CD4-positive, alpha-beta T cell treated with Interleukin-6 at 100 ng/mL for 8 hours (primary cell): ENCODE data around the gene SLC16A3.
A peak's percentile ranks its signal among the peaks of the same experiment; 100 is the strongest.
"Not testable (repeated sequence)": the region's sequence is repeated elsewhere in the genome, so short reads cannot be mapped to it uniquely, and the experiment has no call there.

Experiments used
- DNase-seq: peaks from one replicate; pipeline ENCODE4 v3.0.0-alpha.2; 2020; ENCODE audit warnings: mixed read lengths, low spot score

The SLC16A3 gene

DNA sequence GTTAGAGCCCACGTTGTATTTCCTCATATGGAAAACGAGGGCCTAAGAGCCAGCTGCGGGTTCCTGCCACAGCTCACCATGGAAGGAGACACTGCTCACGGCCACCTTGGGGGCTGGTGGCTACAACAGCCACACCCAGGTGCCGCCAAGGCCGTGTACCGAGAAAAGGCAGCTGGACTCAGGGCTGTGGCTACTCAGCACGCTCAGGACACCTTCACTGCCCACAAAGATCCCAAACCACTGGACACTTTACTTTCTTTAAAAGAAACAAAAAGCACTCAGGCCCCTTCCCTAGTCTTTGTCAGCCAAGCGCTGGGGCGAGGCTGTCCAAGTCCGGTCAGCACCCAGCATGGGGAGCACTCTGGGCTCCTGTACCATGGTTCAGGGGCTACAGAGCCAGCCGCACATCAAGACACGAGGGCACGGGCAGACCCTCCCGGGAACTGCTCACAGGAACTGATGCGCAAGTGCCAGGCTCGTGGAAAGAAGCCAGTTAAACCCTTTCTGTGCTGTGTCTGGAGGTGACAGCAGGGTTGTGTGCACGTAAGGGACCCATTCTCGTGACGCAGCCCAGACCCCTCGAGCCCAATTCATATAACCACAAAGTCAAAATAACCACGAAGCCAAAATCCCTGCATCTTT lies 18.5 kb downstream of the SLC16A3 start:
- no peak for DNase-seq

DNA sequence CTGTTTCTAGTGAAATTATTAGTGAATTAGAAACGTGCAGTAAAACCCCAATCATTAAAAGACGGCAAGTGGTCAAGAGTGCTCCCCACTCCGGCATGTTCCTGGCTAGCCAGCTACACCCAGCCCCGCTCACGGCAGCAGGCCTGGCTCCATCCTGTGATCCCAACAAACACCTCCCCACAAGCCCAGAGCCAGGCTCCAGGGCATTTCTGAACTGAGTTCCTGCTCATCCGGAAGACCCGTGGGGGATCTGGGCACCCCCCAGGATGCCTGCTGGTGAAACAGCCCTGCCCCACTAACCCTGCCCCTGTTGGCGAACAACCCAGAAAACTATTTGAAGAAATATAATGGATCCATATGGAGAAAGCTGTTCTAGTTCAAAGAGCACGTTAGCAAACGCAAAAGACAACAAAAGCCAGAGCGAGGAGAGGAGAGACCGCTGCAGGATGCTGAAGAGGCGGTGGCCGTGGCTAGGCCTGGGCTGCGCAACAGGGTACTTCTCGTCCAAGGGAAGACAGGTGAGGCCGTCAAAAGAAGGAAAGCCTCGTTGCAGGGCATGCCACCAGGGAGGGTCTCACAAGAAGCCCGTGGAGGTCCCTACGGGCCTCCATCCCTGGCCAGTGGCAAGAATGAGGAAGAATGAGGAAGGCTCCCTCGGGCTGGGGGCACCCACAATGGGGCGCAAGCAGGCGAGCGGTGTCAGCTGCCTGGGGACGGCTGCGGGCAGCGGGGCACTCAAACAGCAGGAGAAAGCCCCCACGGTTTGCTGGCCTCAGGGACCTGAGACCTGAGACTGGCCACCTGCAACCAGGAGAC lies 19.2 kb downstream of the SLC16A3 start:
- DNase-seq = no peak

DNA sequence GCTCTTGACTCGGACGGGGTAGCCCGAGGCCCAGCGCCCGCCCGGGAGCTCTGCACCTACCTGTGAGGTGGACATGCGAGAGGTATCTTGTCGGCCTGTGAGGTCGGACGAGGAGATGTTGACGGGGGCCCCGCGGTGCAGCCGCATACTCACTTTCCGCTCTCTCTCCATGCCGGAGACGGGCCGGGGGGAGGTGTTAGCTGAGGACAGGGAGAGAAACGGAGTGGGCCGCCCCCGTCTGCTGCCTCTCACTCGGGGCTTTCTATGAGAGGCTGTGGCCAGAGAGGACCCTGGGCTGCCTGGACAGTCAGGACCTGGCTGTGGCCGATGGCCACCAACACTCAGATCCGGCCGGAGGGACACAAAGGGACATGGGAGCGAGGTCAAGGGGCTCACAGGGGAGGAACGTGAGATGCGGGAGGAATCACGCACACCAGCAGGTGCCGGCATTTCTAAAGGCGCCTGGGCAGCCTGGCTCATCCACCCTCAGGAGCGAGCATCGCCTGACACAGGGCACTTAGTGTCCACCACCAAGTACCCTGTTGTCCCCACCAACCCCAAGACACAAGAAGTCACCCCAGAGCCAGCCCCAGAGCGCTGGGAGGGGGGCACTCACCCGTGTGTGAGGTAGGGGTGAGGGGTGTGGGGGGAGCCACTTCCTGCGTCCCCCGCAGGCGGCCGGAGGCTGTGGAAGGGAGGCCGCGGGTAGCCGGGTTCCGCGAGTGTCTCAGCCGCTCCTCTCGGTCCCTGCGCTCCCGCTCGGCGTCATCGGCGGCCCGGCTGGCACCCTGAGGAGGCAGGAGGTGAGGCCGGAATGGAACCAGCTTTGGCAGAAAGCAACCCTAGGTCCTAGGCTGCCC lies 20.2 kb downstream of the SLC16A3 start:
- no peak for DNase-seq

DNA sequence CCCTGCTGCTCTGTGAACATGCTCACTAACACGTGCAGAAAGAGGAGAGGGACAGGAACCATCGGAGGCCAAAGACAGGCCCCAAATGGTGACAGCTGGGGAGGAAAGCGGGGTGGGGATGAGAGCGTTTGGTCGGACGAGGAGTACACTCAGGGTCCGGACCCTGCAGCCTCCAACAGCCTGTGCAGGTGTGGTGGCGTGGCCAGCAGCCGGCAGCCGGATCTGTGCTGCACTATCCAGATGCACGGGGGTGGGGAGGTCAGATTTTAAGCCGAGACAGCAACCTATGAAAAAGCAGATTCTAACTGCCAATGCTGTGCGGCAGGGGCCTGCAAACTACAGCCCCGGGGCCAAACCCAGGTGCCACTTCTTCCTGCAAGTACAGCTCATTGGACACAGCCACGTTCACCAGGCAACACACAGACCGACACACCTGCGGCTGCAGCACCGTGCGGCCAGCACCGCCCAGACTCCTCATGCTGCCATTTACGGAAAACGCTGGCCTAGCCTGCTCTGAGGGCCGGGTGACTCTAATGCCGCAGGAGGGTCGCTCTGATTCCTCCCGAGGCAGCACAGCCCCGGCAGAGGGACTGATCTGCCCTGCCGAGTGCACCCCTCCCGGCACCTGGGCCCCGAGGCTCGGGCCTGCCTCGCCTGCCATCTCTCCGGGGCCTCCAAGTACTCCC lies 21.2 kb downstream of the SLC16A3 start:
- DNase-seq = no peak

DNA sequence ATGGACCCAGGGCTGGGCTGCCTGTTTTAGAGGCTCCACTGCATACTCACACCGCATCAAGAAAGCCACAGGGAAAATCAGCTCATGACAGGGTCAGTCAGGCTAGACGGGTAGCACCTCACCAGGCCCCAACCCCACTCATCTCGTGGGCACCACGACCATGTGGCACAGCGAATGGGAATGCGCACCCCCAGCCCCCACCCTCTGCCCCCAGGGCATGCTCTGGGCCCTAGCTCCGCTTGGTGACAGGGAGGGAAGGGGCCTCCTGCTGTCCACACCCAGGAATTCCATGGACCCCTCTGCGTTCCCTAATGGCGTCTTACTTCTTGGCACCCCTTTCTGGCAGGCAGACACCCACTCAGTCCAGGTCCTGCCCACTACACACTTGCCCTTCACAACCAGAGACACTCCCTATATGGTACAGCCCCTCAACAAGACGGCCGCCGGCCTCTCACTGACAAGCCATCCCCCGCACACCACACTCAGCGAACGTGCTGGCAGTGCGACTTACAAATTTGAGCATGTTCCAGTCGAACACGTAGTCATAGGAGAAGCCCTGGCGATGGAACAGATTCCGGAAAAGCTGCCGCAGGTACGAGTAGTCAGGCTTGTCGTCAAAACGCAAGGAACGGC lies 22.1 kb downstream of the SLC16A3 start:
- no peak for DNase-seq

DNA sequence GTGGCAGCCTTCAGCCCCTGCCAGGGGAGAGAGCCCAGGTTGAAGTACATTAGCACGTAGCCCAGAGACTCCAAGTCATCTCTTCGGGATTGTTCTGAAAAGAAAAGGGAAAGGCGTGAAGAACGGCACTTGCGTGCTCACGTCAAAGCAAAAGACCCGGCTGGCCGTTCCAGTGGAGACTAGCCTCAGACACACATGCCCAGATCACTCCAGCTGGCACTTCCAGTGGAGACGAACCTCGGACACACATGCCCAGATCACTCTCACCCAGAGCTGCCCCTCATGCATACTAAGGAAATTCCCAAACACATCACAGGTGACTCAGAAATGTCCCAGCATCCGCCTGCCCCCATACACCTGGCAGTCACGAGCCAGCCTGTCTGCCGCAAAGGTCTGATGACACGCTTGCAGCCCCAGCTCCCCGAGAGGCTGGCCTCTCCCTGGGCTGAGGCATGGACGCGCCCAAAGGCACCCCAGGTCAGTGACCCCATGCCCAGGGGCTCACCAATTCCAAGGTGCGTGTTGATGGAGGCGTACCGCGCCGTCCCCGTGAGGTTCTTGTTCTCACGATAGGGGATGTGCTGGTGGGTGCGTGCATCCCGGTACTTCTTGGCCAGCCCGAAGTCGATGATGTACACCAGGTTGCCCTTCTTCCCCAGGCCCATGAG lies 23.8 kb downstream of the SLC16A3 start:
- no peak for DNase-seq

DNA sequence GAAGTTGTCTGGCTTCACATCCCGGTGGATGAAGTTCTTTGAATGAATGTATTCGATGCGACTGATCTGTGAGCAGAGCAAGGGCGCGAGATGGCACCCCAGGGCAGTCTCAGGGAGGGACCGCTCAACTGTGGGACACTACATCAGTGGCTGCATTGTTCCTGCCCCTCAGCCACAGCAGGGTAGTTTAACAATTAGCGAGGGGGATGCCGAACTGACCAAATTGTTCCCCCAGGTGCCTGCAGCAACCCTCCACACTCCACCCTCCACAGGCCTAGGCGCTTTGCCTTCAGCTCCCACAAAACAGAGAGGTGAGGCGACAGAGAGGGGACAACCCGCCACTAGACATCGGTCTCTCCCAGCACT lies 24.3 kb downstream of the SLC16A3 start:
- DNase-seq = no peak

DNA sequence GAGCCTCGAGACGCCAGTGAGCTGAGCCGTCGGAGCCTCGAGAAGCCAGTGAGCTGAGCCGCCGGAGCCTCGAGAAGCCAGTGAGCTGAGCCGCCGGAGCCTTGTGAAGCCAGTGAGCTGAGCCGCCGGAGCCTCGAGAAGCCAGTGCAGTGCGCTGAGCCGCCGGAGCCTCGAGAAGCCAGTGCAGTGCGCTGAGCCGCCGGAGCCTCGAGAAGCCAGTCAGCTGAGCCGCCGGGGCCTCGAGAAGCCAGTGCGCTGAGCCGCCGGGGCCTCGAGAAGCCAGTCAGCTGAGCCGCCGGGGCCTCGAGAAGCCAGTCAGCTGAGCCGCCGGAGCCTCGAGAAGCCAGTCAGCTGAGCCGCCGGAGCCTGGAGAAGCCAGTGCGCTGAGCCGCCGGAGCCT lies 25.3 kb downstream of the SLC16A3 start:
- not testable (repeated sequence) for DNase-seq

DNA sequence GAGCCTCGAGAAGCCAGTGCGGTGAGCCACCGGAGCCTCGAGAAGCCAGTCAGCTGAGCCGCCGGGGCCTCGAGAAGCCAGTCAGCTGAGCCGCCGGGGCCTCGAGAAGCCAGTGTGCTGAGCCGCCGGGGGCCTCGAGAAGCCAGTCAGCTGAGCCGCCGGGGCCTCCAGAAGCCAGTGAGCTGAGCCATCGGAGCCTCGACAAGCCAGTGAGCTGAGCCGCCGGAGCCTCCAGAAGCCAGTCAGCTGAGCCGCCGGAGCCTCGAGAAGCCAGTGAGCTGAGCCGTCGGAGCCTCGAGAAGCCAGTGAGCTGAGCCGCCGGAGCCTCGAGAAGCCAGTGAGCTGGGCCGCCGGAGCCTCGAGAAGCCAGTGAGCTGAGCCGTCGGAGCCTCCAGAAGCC lies 25.9 kb downstream of the SLC16A3 start:
- not testable (repeated sequence) for DNase-seq

DNA sequence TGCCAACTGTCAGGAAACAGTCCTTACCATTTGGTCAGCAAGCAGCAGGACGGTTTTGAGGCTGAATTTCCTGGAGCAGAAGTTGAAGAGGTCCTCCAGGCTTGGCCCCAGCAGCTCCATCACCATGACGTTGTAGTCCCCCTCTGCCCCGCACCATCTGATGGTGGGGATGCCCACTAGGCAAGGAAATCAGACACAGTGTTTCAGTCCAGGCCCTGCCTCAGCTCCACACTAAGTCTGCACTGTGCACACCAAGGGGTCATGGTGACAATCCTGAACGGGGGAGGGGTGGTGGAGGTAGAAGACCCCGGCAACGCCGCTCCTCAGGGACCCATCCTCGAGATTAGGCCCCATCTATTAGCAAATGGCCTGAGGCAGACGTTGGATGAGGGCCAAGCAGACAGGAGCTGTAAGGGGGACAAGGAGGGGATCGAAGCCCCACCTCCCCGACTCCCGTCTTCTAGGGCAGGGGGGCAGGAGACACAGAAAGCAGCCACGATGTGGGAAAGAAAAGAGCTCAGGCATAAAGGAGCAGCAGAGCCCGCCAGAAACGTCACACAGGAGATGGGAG lies 26.6 kb downstream of the SLC16A3 start:
- DNase-seq = no peak

DNA sequence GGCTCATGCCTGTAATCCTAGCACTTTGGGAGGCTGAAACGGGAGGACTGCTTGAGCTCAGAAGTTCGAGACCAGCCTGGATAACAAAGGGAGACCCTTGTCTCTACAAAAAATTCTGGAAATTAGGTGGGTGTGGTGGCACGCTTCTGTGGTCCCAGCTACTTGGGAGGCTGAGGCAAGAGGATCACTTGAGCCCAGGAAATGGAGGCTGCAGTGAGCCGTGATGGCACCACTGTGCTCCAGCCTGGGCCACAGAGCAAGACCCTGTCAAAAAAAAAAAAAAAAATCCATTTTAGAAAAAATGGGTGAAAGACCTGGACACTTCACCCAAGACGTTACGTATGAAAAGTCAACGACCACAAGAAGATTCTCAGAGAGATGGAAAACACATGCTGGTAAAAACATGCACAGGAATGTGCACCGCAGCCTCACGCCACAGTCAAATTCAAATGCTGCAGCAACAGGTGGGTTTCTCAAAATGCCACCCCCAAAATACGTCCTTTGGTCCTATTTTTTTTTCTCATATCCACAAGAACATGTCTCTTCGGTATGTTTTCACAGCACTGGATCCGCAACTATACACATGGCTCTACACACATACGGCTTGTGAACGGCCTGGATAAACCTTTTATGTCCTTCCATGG lies 27.5 kb downstream of the SLC16A3 start:
- DNase-seq = no peak

DNA sequence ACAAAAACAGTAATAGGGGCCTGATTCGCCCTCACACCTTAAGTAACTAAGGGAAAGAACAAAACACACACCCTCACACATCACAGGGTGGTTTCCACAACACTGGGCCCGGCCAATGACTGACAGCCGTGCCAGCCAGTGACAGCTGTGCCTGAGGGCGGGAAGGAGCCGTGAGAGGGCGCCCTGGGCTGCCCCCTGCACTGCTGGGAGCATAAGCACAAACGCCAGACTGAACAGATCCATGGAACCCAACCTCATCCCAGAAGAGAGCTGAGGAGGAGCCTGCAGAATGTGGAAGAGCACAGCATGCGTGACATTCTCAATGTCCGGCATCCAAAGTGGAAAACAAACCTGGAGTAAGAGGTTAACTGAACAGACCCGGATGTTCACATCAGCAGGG lies 28.6 kb downstream of the SLC16A3 start:
- DNase-seq = no peak

DNA sequence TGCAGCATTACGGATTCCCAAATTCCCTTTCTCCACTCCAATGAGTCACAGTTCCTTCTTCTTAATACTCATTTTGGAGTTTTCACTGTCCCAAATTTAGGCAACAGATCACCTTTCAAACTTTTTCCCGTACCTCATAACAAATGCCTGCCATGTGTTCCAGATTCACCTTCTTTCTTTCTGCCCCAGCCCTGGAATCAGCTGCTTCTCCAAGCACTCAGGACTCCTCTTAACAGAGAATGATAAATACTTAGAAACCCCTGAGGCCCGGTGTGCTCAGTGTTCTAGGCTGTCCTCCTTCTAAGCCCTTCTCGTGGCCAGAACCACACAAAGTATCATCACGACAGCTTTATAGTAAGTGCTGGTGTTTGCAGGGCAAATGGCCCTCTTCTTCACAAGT lies 29.7 kb downstream of the SLC16A3 start:
- no peak for DNase-seq

DNA sequence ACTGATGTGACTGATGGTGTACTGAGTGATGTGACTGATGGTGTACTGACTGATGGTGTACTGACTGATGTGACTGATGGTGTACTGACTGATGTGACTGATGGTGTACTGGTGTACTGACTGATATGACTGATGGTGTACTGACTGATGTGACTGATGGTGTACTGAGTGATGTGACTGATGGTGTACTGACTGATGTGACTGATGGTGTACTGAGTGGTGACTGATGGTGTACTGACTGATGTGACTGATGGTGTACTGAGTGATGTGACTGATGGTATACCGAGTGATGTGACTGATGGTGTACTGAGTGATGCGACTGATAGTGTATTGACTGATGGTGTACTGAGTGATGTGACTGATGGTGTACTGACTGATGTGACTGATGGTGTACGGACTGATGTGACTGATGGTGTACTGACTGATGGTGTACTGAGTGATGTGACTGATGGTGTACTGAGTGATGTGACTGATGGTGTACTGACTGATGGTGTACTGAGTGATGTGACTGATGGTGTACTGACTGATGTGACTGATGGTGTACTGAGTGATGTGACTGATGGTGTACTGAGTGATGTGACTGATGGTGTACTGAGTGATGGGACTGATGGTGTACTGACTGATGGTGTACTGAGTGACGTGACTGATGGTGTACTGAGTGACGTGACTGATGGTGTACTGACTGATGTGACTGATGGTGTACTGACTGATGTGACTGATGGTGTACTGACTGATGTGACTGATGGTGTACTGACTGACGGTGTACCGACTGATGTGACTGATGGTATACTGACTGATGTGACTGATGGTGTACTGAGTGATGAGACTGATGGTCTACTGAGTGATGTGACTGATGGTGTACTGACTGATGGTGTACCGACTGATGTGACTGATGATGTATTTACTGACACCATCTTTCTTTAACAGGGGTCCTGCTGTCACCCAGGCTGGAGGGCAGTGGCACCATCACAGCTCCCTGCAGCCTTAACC lies 31.4 kb downstream of the SLC16A3 start:
- DNase-seq = not testable (repeated sequence)

DNA sequence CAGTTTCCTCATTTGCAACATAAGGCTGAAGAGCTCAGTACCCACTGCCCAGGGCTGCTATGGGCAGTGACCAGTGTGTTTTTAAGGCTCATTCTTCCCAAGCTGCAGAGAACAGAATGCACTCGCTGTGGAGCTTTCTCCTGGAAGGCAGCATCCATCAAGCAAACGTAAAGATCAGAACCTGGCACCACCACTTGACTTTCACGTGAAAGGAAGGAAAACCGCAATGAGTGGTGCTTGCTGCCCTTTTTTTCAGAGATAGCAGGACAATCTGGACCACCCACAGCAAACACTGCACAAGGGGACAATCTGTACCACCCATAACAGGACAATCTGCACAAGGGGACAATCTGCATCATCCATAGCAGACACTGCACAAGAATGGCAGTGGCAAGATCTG lies 33.5 kb downstream of the SLC16A3 start:
- no peak for DNase-seq

DNA sequence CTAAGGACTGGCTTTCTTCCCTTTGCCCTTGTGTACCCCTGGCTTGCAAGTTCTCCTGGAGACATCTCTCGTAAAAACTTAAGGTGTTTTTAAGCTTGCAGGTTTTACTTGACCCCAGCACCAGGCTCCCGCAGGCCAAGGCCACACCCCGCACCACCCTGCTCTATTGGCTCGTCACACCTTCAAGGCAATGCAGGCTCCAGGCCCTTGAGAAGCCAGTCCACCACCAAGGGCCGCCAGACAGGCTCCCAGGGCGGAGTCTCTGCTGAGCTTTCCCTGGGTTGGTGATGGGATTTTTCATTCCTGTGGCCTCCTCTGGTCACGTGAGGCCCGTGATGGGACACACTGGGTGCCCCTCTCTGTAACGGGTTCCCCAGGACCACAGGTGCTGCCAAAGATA lies 34.8 kb downstream of the SLC16A3 start:
- DNase-seq = no peak

DNA sequence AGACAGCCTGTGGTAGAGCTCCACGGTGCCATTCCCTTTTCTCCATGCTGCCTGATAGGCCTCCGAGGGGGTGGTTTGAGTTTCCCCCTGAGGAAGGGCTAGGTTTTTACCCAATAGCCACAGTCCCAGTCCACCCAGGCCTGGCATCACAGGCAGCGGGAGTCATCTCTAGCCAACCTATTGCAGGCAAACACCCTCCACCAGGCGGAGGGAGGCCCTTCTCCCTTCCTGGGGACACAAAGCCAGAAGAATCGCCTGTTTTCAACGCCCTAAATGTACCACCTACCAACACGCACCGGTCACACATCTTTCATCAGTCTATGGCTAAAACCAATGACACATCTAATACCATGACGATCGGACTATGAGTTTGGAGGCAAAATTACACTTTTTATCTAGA lies 37.3 kb downstream of the SLC16A3 start:
- no peak for DNase-seq

DNA sequence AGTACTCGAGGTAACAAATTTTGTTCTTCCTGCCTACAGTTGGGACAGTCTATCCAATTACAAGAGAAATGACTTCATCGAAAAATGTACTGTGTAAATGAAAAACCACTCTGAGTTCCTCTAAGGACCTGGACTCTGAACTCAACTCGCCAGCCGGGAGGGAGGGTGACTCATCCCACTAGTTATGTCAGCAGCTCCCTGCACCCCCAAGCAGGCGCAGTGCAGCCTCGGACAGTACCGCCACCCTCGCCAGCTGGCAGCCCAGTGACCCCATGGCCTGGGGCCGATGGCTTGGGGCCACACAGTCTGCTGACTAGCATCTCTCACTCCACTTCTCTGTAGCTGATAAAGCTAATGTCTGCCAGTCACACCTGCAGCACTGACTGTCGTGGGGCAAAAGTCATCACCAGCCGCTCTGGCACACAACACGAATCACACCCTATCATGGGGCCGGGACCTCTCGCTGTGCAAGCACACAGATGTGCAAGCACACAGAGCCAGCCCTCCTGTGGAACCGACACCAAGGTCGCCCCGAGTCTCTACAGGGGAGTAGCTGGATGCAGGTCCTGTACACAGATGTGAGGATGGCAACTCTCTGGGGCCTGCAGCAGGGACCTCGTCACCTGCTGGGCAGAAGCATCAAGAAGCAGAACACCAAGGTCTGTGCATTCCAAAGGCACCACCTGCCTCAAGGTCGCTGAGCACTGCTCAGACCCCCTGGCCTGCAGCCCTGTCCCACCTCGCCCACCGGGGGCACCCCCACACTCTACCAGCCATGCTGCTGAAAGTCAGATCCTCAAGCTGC lies 38.9 kb downstream of the SLC16A3 start:
- DNase-seq = peak; percentile 15
